ENCODE data around the gene CHST11.

CHST11 gene

DNA sequence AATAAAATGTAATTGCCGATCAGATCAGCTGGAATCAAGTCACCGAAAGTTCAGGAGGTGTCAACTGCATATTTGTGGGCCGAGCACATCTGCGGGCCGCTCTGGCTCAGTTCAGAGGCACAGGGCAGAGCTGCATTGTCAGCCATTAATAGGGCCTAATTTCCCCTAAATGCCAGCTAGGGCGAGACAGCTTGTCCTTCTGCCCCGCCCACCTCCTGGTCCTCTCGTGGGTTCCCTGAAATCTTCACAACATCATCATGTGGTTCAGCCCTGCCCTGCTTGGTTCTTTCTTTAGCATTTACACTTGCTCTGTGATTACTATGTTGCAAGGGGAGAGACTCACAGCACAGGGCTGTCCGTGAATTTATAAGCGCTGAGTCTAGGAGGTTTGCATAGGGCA is 148.9 kb downstream of the CHST11 start:
- DNase-seq: peak; percentile 93 to 99

DNA sequence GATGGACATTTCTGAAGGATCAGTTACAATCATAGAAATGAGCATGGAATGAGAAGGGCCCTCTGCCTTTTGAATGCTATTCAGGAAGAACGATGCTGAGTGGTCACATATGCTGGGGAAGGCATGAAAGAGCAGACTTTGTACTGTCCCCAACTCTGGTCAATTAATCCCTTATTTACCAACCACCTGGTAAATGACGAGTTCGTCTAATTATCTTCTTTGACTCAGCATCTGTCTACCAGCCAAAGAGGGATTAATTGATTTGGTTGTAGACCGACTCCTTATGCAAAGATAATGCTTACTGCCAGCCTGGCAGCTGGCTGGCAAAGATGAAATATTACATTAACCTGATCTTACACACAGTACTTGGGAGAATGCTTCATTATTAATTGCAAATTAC is 152.2 kb downstream of the CHST11 start:
- DNase-seq: no peak

DNA sequence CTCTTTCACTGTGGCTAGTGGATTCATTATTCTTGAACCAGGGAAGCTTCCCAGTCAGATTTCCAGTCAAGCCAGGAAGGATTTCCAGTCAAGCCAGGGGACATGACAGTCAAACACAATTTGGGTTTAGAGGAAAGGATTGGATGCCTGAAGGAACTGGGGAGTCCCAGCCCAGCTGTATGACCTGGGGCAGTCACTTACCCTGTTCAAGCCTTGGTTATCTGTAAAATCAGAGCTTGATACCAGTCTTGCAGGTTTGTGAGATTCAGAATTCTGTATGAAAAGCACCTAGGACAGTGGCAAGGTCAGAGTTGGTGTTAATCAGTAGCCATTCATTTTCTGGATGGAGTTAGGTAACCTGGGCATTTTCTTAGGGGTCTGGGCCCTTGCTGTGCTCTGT is 152.7 kb downstream of the CHST11 start:
- DNase-seq: no peak

DNA sequence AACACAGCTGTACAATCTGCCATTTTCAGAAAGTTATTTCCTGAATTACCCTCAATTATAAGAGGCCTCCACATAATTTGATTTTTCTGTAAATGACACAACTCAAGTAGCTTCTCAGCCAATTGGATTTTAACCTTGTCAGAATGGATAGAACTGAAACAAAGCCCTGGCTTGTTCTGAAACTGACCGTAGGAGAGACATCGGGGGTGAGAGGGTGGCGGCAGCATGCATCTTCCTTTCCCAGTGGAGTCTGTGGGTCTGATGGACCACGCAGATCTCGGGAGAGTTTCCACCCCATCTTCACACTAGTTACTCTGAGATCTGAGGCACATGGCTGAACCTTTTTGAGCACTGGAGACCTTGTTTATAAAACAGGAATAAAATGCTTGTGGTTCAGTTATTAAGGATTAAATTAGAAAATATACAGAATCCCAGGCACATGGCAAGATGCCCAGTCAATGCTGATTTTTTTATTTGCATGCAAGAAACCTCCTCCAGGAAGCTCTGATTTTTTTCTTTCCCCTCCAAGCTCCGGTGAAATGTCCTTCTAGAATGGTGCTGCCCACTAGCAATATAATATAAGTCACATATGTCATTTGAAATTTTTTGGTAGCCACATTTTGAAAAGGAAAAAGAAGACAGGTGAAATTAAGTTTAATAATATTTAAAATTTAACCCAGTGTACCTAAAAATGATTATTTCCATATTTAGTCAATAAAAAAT is 153.9 kb downstream of the CHST11 start:
- DNase-seq: no peak

DNA sequence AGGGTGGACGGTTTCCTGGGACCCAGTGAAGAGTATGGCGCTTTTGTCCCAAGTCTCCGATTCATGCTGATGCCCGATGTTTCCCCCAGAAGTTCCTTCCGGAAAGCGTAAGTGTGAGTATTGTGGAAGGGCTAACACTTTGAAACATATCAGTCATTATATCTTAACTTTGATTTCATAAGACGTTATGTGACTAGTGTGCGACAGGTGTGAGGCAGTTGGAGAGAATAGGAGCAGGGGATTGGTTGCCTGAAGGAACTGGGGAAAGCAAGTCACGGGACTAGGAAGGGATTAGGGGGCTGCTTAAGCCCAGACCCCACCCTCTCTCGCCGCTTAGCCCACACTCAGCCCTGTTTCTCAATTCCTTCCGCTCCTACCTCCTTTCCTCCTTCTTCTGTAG is 154.9 kb downstream of the CHST11 start:
- DNase-seq: no peak

DNA sequence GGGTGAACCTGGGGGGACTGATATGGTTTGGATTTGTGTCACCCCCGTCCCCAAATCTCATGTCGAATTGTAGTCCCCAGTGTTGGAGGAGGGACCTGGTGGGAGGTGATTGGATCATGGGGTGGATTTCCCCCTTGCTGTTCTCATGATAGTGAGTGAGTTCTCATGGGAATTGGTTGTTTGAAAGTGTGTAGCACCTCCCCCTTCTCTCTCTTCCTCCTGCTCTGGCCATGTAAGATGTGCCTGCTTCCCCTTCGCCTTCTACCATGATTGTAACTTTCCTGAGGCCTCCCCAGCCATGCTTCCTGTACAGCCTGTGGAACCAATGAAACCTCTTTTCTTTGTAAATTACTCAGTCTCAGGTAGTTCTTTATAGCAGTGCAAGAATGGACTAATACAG is 156.6 kb downstream of the CHST11 start:
- DNase-seq: peak in 1 of 2 donors; percentile 60

DNA sequence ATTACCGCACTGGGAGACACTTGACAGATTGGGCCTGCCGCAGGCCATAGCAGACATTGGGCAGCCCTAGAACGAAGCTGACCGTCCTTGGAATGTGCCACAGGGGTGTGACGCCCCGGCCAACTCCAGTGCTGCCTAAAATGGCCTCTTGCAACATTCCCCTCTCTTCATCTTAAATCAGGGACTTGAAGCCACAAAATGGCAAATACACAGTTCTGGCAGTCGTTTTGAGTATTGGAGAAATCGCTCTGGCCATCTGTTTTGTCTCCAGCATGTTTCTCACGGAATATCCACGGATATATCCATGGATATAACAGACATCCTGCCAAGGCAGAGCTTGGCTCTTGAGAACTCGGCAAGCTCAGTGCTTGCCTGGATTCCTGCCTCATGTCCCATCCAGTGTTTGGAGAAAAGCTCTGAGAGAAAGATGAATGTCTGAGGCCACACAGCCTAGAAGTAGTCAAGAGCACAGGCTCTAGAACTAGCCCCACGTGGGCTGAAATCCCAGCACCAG is 158.4 kb downstream of the CHST11 start:
- DNase-seq: no peak

DNA sequence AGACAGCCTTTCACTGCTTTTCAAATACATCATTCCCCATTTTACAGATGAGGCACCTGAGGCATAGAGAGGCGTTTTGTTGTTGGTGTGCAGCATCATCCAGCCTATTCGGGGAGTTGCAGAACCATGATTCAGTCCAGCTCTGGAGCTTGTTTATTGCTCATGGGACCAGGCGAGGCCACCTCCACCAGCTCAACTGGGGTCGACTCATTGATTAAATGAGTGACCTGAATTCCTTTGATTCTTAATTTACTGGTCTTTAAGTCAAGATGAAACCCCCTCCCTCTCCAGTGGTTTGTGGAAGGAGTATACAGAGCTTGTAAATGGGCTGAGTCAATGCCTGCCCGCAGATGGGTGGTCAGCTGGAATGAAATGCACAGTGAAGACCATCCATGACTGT is 161.9 kb downstream of the CHST11 start:
- no peak for DNase-seq

DNA sequence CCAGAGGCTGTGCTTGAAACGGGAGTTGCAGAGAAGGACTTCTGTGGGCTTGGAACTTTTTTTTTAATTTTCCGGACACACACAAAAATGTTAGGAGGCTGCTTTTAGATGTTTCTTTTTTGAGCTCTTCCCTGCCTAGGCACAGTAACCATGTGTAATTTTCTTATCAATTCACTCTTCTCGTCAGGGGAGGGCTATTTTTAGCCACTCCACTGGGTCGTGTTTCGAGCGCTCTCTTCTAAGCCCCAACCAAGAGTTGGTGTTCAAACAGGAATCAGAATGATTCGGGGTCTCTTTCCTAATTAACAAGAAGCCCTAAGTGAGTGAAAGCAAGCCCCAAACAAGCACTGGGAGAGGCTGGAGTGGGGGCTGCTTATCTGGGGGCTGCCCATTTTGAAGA is 162.6 kb downstream of the CHST11 start:
- DNase-seq: no peak

DNA sequence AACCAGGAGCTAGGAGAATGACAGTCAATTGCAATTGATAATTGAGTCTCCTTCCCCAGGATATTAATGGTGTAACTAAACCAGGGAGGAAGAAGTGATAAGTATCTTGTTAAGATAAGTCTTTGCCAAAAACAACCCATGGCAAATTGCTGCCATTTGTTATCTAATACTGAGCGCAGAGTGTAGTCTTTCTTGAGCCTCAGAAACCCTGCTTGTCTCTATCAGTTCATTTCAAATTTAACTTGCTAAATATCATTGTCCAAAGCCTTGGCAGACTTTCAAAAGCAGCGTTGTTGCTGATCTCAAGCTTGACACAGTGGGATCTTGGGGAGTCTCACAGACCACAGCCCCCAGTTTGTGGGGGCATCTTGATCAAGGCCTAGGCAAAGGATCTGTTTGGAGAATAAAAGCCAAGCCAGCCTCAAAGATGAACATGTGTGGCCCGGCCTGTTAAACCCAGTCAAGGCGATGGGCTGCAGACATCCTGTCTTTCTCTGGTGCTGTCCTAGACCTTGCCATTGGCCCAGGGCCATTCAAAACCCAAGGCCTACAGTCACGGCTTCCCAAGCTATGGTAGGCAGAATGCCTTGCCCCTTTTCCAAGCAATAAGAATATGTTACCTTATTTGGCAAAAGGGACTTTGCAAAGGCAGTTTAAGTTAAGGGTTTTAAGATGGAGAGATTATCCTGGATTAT is 164.2 kb downstream of the CHST11 start:
- no peak for DNase-seq

DNA sequence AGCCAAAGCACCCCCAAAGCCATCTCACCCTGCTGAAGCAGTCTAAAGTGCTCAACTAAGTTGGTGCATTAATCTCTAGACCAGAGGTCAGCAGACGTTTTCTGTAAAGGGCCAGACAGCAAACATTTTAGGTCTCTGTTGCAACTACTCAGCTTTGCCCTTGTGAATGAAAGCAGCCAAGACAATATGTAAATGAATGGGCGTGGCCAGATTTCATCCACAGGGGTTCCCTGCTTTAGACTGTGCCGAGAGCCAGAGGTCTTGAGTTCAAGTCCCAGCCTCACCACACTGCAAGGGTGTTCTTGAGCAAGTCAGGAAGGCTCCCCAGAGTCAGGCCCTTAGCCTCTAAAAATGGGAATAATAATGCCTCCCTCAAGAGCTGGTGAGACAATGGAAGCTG is 166.2 kb downstream of the CHST11 start:
- DNase-seq: peak; percentile 42 to 57

DNA sequence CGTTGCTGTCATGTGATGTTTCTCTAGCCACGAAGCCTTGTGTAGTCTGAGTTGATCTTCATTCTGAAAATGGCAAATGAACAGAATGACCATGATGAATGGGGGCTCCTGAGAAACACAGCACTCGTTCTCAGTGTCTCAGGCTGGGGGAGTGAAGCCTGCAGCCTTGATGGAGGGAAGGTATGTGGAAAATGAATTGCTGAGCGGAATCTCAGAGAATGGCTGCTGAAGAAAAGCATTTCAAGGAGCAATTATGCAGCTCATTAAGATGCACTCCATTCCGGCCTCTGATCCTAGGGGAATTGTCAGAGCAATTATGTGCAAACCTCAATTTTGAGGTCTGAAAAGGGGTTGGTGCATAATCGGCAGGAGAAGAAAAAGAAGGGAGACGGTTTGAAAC is 167.1 kb downstream of the CHST11 start:
- no peak for DNase-seq

DNA sequence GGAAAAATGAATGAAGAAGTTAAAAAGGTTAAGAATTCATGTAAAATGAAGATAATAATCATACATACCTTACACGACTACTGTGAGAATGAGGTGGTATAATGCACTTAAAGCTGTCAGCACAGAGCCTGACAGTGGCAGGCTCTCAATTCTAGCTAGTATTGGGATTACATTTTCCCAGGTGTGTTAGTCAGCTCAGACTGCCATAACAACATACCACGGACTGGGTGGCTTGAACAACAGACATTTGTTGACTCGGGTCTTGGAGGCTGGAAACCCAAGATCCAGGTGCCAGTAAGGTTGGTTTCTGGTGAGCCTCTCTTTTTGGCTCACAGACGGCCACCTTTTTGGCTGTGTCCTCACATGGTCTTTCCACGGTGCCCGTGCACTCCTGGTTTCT is 167.8 kb downstream of the CHST11 start:
- no peak for DNase-seq

DNA sequence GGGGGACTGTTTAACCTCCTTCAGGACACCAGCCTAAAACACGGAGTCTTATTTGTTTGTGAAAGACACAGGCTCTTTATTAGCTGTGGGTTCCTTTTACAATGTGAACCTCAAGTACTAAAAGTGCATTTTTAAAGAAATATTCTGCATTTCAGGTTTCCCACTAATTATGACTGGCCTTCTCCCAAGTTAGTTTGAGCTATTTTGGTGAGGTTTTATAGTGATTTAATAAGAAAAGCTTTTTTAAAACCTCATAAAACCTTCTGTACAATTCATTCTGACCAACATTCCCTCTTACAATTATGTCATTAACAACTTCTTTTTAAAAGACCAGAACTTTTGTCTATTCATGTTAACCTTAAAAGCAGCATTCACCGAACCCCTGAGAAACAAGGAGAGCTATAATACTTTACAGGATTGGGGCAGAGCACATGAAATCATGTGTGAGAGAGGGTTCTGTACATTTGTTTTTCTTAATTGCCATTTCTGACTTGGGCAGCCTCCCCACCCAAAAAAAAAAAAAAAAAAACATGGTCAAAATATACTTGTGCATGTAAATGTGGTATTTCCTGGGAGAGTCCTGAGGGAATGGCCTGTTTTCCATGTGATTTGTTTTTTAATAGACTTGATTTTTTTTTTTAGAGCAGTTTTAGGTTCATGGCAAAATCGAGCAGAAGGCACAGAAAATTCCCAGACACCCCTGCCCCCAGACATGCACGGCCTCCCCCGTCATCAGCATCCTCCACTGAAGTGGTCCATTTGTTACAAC is 169.5 kb downstream of the CHST11 start:
- no peak for DNase-seq

DNA sequence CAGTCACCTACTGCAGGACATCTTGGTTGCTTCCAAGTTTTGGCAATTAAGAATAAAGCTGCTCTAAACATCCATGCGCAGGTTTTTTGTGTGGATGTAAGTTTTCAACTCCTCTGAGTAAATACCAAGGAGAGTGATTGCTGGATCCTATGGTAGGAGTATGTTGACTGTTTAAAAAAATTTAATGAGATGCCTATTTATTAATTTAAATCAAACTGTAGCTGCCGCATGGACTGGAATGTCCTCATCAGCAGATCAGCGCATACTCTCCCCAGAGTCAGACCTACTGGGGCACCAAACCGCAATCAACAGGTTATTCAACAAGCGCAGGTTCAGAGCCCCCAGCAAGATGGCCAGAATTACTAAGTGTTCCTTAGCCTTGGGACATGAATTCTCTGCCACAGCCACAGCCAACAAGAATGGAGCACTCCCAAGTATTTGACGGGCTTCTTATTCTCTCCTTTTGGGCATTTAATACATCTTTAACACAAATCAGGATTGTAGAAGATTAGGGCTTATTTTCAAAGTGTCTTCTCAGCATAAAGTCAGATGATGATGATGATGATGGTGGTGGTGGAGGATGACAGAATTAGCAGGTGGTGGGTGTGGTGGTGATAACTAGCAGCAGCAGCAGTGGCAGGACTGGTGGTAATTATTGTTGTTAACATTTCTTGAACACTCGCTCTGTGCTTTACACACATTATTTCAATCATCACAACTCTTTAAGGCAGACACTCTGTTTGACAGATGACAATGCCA is 170.7 kb downstream of the CHST11 start:
- DNase-seq: no peak

DNA sequence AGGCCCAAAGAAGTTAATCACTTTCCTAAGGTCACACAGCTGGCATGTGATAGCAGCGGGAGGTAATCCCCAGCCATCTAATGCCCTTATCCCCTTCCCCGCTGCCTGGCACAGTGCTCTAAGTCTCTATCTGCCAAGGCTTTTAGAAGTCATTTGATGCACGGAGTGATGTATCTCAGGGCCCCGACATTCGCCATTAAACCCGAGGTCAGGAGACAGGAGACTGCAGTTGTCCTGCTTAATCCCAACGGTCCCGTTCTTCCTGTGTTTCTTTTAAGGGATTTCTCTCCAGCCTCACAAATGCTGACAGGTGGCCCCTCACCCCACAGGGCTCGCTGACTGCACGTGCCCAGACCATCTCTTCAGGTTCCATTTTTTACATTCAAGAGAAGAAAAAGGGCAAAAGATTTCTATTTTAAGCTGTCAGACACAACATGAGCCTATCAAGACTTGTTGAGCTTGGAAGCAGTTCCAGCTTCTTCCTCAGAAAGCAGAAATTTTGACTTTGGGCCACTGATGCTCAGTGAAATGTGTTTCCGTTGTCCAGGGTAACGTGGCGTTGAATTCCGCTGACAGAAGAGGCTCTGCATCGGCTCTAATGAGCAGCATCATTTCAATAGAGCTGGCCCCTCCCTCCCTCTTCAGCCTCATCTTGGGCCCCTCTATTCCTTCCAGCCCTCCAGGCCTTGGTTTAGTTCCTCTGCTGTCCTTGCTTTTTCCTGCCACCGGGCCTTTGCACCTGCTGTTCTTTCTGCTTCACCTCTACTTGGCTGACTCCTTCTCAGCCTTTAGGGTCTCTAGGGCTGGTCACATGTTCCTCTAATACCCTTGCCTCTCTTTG is 171.5 kb downstream of the CHST11 start:
- no peak for DNase-seq

DNA sequence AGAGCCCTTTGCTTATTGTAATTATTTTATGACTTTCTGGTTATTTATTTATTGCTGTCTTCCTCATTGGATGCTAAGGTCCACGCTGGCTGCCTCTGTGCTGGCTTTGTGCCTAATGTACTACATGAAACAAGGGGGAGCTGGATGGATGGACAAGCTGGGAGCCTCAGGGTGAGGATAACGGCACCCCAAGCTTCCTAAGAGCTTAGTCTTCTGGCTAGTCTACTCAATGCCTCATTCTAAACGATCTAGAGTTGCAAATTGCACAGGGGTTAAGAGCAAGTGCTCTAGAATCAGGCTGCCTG is 172.0 kb downstream of the CHST11 start:
- no peak for DNase-seq

DNA sequence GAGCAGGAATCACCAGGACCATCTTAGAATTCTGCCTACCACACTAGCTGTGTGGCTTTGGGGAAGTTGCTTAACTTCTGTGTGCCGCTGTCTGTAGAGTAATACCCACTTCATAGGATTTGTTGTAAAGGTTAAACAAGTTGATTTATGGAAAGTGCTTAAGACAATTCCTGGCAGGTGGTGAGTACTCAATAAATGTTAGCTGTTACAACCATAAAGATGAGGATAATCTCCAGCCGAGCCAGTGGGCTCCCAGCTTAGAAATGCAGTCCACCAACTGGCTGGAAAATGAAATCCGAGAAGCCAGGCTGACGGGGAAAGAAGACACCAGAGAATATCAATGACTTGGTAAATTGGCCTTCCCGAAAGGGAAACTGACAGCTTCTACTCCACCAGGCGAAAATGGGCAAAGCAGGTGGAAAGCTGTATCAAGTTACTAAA is 173.5 kb downstream of the CHST11 start:
- DNase-seq: no peak

DNA sequence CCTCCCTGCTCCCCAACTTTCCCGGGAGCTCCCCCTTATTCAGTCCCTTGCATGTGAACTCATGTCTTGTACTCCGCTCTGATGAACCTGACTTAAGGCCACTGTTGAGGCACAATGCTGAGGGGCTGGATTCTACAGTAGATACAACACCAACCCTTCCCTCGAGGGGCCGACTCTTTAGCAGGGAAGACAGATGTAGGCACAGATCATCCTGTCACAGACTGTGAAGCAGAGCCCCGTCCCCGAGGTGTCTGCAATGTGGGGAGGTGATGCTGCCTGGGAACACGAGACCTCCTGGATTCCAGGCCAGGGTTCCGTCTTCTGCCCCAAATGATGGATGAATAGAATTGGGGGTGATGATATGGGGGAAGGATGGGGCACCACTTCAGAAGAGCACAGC is 175.1 kb downstream of the CHST11 start:
- DNase-seq: no peak

DNA sequence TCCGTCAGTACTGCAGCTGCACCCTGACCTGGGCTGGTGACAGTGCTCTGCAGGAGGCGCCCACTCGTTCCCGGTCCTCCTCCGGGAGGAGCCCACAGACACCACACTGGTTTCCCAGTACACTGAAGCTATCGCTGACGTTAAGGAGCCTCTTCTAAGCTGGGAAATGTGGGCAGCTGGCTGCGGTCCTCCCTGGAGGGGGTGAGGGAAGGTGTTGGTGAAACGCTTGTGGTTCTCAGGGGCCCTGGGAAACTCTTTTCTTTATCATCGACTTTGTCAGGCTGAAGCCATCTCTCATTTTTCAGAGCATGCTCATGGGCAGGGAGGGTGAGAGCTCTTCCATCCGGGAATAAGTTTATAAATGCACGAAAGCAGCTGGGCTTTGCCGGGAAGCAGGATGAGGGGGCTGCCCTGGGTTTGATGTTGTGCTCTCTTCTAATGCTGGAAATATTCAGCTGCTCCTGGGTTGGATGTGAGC is 176.0 kb downstream of the CHST11 start:
- DNase-seq: no peak

DNA sequence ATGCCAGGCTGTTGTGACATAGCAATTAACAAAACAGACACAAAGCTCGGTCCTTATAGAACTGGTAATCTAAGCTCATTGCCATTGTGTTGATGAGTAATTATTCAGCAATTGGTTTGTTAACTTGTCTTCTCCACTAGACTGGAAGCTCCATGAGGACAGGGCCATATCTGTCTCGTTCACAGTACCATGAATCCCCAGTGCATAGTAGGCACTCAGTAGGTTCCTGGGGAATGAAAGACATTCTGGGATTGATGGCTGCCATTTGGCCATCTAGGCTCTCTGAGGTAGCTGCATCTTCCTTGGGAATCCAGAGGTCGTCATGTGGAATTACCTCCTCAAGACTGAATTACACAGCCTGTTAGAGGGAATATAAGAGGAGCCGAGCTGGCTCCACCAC is 177.3 kb downstream of the CHST11 start:
- no peak for DNase-seq

DNA sequence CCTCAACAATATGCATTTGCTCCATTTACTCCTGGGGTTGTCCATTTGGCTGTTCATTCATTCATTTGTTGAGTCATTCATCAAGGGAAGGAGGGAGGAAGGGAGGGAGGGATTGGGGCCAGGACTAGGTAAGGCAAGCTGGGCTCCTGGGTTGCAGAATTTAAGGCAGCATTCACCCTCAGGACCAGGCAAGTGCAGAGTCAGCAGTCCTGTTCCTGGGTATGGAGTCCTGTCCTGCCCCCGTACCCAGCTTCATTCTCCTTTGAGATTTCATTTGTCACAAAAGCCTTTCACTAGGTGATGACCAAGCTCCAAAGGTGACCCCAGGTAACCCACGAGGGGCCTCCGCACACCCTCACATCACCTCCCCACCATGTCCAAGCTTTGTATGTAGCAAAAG is 178.1 kb downstream of the CHST11 start:
- no peak for DNase-seq

All from inflammatory macrophage treated with lipopolysaccharide for 1 hour (primary cell).